HCT116 (cell line): Measurements from ENCODE around the gene RNF225.

Experiments used
- CTCF ChIP-seq, 3 experiments: fragments of 200-600 bp in 1 of 3; sonication (generic) in 1 of 3; IDR thresholded peaks in 2 of 3; conservative IDR thresholded peaks in 1 of 3; 2 replicates each; pipeline ENCODE4 v1.5.1; 2012 to 2017; ENCODE audit warnings: low read depth in 2 of 3, low read length in 2 of 3, antibody characterized with exemption in 1 of 3, borderline replicate concordance in 1 of 3, control low read depth in 1 of 3, mild to moderate bottlenecking in 1 of 3, mixed read lengths in 1 of 3, mixed run types in 1 of 3, moderate library complexity in 1 of 3; ENCODE audit not compliant: insufficient read depth in 1 of 3
- ELF1 ChIP-seq: IDR thresholded peaks from 2 replicates; pipeline ENCODE4 v1.6.1; 2012; ENCODE audit warnings: low read depth, borderline replicate concordance
- EZH2 ChIP-seq: fragments of 200-600 bp; sonication (generic); IDR thresholded peaks from 2 replicates; pipeline ENCODE4 v1.6.1; 2017; ENCODE audit warnings: antibody characterized with exemption, mixed run types
- EZH2phosphoT487 ChIP-seq: fragments of 200-600 bp; IDR thresholded peaks from 2 replicates; pipeline ENCODE4 v1.6.1; 2018; ENCODE audit warnings: antibody characterized with exemption, borderline replicate concordance
- POLR2AphosphoS5 ChIP-seq: IDR thresholded peaks from 2 replicates; pipeline ENCODE4 v1.6.1; 2011; ENCODE audit warnings: mild to moderate bottlenecking, low read depth, low read length, moderate library complexity
- RAD21 ChIP-seq: IDR thresholded peaks from 2 replicates; pipeline ENCODE4 v1.6.1; 2012; ENCODE audit warnings: low read depth, mild to moderate bottlenecking
- REST ChIP-seq: IDR thresholded peaks from 2 replicates; pipeline ENCODE4 v1.6.1; 2012; ENCODE audit warnings: low read depth

GRCh38 chr19:58417071-58417470 lies 21.6 kb downstream of the RNF225 start:
- TF ChIP-seq CTCF (IDR thresholded peaks at IDR 0.05 in 2 of 3, conservative IDR thresholded peaks at IDR 0.05 in 1 of 3; ENCODE audit: borderline replicate concordance in 1 of 3, insufficient read depth in 1 of 3, low read depth in 2 of 3, low read length in 2 of 3) (no peak), RAD21 (no peak), POLR2AphosphoS5 (no peak), EZH2phosphoT487 (no peak), EZH2 (no peak), REST (no peak), ELF1 (no peak)
